NCI-H526 (cell line): ENCODE measurements around the gene SIGLEC10.
"Not testable (repeated sequence)": the region's sequence is repeated elsewhere in the genome, so short reads cannot be mapped to it uniquely, and the experiment has no call there.

ENCODE experiments used
- DNase-seq, 2 experiments: peaks; one replicate each; lab custom pipeline; 2025; lab: John Stamatoyannopoulos, UW

SIGLEC10 gene

GRCh38 chr19:51440052-51440451 is 22.6 kb upstream of the SIGLEC10 start:
- DNase-seq, result no peak

- peak; percentile 16 to 25 for DNase-seq
Observed at GRCh38 chr19:51439021-51439465, 21.6 kb upstream of the SIGLEC10 start.

GRCh38 chr19:51434456-51434855 is 17.0 kb upstream of the SIGLEC10 start:
- no peak for DNase-seq

- no peak for DNase-seq
Observed at GRCh38 chr19:51433043-51433442, 15.6 kb upstream of the SIGLEC10 start.

GRCh38 chr19:51431124-51431523 is 13.7 kb upstream of the SIGLEC10 start:
- DNase-seq, result no peak

- DNase-seq, result no peak
Observed at GRCh38 chr19:51430221-51430620, 12.8 kb upstream of the SIGLEC10 start.

- no peak for DNase-seq
Observed at GRCh38 chr19:51427201-51427600, 9.8 kb upstream of the SIGLEC10 start.

GRCh38 chr19:51422053-51422448 is 4.6 kb upstream of the SIGLEC10 start:
- peak in 1 of 2 experiments; percentile 86 for DNase-seq

GRCh38 chr19:51421229-51422052 is 4.0 kb upstream of the SIGLEC10 start:
- no peak for DNase-seq

GRCh38 chr19:51420511-51420910 is 3.1 kb upstream of the SIGLEC10 start:
- not testable (repeated sequence) for DNase-seq

GRCh38 chr19:51418707-51419106 is 1.3 kb upstream of the SIGLEC10 start:
- DNase-seq, result no peak

GRCh38 chr19:51417810-51418157 is 342 bp upstream of the SIGLEC10 start:
- DNase-seq, result no peak

- DNase-seq, result not testable (repeated sequence)
Observed at GRCh38 chr19:51416422-51416821, 1.0 kb downstream of the SIGLEC10 start.

- no peak for DNase-seq
Observed at GRCh38 chr19:51415187-51415586, 2.3 kb downstream of the SIGLEC10 start.

- DNase-seq, result no peak
Observed at GRCh38 chr19:51410950-51411748, 6.3 kb downstream of the SIGLEC10 start.

GRCh38 chr19:51407511-51408131 is 9.8 kb downstream of the SIGLEC10 start:
- DNase-seq, result peak in 1 of 2 experiments; percentile 37

GRCh38 chr19:51402117-51402516 is 15.3 kb downstream of the SIGLEC10 start:
- DNase-seq, result no peak

GRCh38 chr19:51399936-51400335 is 17.5 kb downstream of the SIGLEC10 start:
- DNase-seq, result not testable (repeated sequence)

- no peak for DNase-seq
Observed at GRCh38 chr19:51399231-51399630, 18.2 kb downstream of the SIGLEC10 start.

GRCh38 chr19:51398096-51398704 is 19.2 kb downstream of the SIGLEC10 start:
- DNase-seq, result peak; percentile 12 to 56

GRCh38 chr19:51397453-51397852 is 20.0 kb downstream of the SIGLEC10 start:
- DNase-seq, result not testable (repeated sequence)

- no peak for DNase-seq
Observed at GRCh38 chr19:51396175-51396574, 21.3 kb downstream of the SIGLEC10 start.
